NCI-H2227 (cell line): ENCODE measurements around the gene MIDN.
"Not testable (repeated sequence)": the region's sequence is repeated elsewhere in the genome, so short reads cannot be mapped to it uniquely, and the experiment has no call there.

Experiments used
- DNase-seq: peaks from one replicate; lab custom pipeline; 2025; ENCODE audit not compliant: unreplicated experiment; lab: John Stamatoyannopoulos, UW

MIDN gene

GRCh38 chr19:1291761-1292418, 43.5 kb downstream of the MIDN start:
- no peak for DNase-seq

GRCh38 chr19:1292419-1293151, 44.2 kb downstream of the MIDN start:
- no peak for DNase-seq

GRCh38 chr19:1293782-1294604, 45.6 kb downstream of the MIDN start:
- no peak for DNase-seq

- DNase-seq, result no peak
These were observed 46.3 kb downstream of the MIDN start for GRCh38 chr19:1294688-1295087.

GRCh38 chr19:1295169-1296012, 47.0 kb downstream of the MIDN start:
- no peak for DNase-seq

GRCh38 chr19:1296078-1296477, 47.7 kb downstream of the MIDN start:
- DNase-seq, result no peak

- no peak for DNase-seq
These were observed 48.3 kb downstream of the MIDN start for GRCh38 chr19:1296575-1297271.

GRCh38 chr19:1298235-1298634, 49.9 kb downstream of the MIDN start:
- no peak for DNase-seq

- DNase-seq, result no peak
These were observed 51.4 kb downstream of the MIDN start for GRCh38 chr19:1299801-1300200.

GRCh38 chr19:1300744-1301490, 52.5 kb downstream of the MIDN start:
- DNase-seq, result no peak

- no peak for DNase-seq
These were observed 54.3 kb downstream of the MIDN start for GRCh38 chr19:1302533-1303239.

GRCh38 chr19:1304197-1304924, 56.0 kb downstream of the MIDN start:
- DNase-seq, result no peak

- DNase-seq, result not testable (repeated sequence)
These were observed 57.0 kb downstream of the MIDN start for GRCh38 chr19:1305354-1305753.

GRCh38 chr19:1307320-1307719, 58.9 kb downstream of the MIDN start:
- DNase-seq, result no peak

GRCh38 chr19:1307755-1308303, 59.4 kb downstream of the MIDN start:
- no peak for DNase-seq

- no peak for DNase-seq
These were observed 60.3 kb downstream of the MIDN start for GRCh38 chr19:1308718-1309117.
